Kidney epithelial cell (primary cell): Measurements from ENCODE around the gene IMPA2. TPM values are rescaled to one million over a fixed set of nuclear protein-coding genes. Genes with fewer than 3 reads are reported as not detected.
"Not testable (repeated sequence)": the region's sequence is repeated elsewhere in the genome, so short reads cannot be mapped to it uniquely, and the experiment has no call there.

Experiments
- DNase-seq: peaks from one replicate; pipeline ENCODE4 v3.0.0-alpha.2; 2010; ENCODE audit warnings: low read depth
- H3K27me3 ChIP-seq: 2 replicates; pipeline ENCODE4 v1.6.0; 2011; ENCODE audit warnings: low read length; ENCODE audit not compliant: control insufficient read depth, insufficient read depth
- H3K36me3 ChIP-seq: 2 replicates; pipeline ENCODE4 v1.5.1; 2011; ENCODE audit warnings: low read length; ENCODE audit not compliant: control insufficient read depth, insufficient read depth
- H3K4me3 ChIP-seq: 2 replicates; pipeline ENCODE4 v1.5.1; 2011; ENCODE audit warnings: low read depth, mild to moderate bottlenecking, control low read depth, low read length
- CTCF ChIP-seq: IDR thresholded peaks from 2 replicates; pipeline ENCODE4 v1.5.1; 2011; ENCODE audit warnings: mild to moderate bottlenecking, moderate library complexity, low read length, control low read depth, inconsistent platforms; ENCODE audit not compliant: insufficient read depth, poor library complexity, severe bottlenecking
- total RNA-seq: library from RNA; depleted of rRNA; stranded (reverse); fragments of >200 nt; gene quantifications from 2 replicates; pipeline ENCODE4 v1.2.3, GENCODE V29; 2015

Gene IMPA2
- total RNA-seq, 1 donor from 2014 or later: 24.9 TPM

- TF ChIP-seq CTCF: peak; percentile 23
- no peak for DNase-seq
- H3K27me3 ChIP-seq: no peaks in the 10 kb centered on the region
- H3K36me3 ChIP-seq: no peaks in the 10 kb centered on the region
- no peak overlapping the region for H3K4me3 ChIP-seq
These were observed 93.4 kb downstream of the IMPA2 start for GRCh38 chr18:12074736-12075135.

GRCh38 chr18:12076424-12077140 lies 95.3 kb downstream of the IMPA2 start:
- Histone ChIP-seq H3K4me3 (peak overlapping the region; percentile 22), H3K27me3 (no peaks in the 10 kb centered on the region), H3K36me3 (no peaks in the 10 kb centered on the region)
- TF ChIP-seq CTCF: no peak
- DNase-seq: no peak

- not testable (repeated sequence) for DNase-seq, H3K27me3 ChIP-seq, H3K4me3 ChIP-seq, H3K36me3 ChIP-seq
These were observed 96.7 kb downstream of the IMPA2 start for GRCh38 chr18:12077994-12078393.

GRCh38 chr18:12079491-12080237 lies 98.4 kb downstream of the IMPA2 start:
- H3K4me3 ChIP-seq: no peak overlapping the region
- DNase-seq: peak; percentile 64
- TF ChIP-seq CTCF: no peak
- no peaks in the 10 kb centered on the region for H3K36me3 ChIP-seq
- H3K27me3 ChIP-seq: no peaks in the 10 kb centered on the region

Other genes with a start within 250 kb of the IMPA2 start
- 95.4 and 96.9 TPM in 2 replicates for gene CHMP1B, start 130.1 kb upstream of the IMPA2 start, total RNA-seq
- 23.5 and 26.6 TPM in 2 replicates for gene MPPE1, start 73.2 kb upstream of the IMPA2 start, total RNA-seq
- not detected in 2 replicates for gene ANKRD62, start 112.3 kb downstream of the IMPA2 start, total RNA-seq